SK-N-MC (cell line): Measurements from ENCODE around the gene COL4A5.
"Not testable (repeated sequence)": the region's sequence is repeated elsewhere in the genome, so short reads cannot be mapped to it uniquely, and the experiment has no call there.

Experiments used
- DNase-seq: peaks from one replicate; pipeline ENCODE4 v3.0.0-alpha.2; 2011; ENCODE audit warnings: low read depth, low spot score
- H3K27ac ChIP-seq: fragments of 200-600 bp; sonication (generic); 2 replicates; pipeline ENCODE4 v1.5.1; 2016; ENCODE audit warnings: mixed run types
- H3K36me3 ChIP-seq: fragments of 200-600 bp; sonication (generic); 2 replicates; pipeline ENCODE4 v1.6.1; 2017; ENCODE audit warnings: antibody characterized with exemption, low read length, mixed read lengths; ENCODE audit not compliant: insufficient read depth
- H3K4me3 ChIP-seq: fragments of 200-600 bp; sonication (generic); 2 replicates; pipeline ENCODE4 v1.5.1; 2016
- H3K9ac ChIP-seq: fragments of 200-600 bp; sonication (generic); 2 replicates; pipeline ENCODE4 v1.8.0; 2017; ENCODE audit warnings: mixed run types, mixed read lengths; ENCODE audit not compliant: insufficient read length
- H3K9me3 ChIP-seq: fragments of 200-600 bp; sonication (generic); 2 replicates; pipeline ENCODE4 v1.6.1; 2017; ENCODE audit warnings: low read depth, mild to moderate bottlenecking, antibody characterized with exemption, low read length, moderate library complexity, mixed read lengths
- EZH2 ChIP-seq: fragments of 200-600 bp; sonication (generic); IDR thresholded peaks from one replicate; pipeline ENCODE4 v1.6.1; 2017; ENCODE audit warnings: antibody characterized with exemption
- FOXP2 ChIP-seq: optimal IDR thresholded peaks from 2 replicates; pipeline ENCODE3; 2011; ENCODE audit warnings: mild to moderate bottlenecking, moderate library complexity; ENCODE audit not compliant: insufficient read depth; ENCODE audit errors: extremely low read length, control extremely low read depth
- POLR2AphosphoS5 ChIP-seq: IDR thresholded peaks from 2 replicates; pipeline ENCODE4 v1.6.1; 2012; ENCODE audit warnings: mild to moderate bottlenecking, low read depth, low read length, borderline replicate concordance

COL4A5 gene

GRCh38 chrX:108439426-108439942 lies at the start of gene COL4A5:
COL4A5 (plus strand) TSS chrX:108439838; CDS start chrX:108440126, 288 bp downstream.
- Histone ChIP-seq H3K9ac (no peak within 1 kb of the TSS), H3K36me3 (no peaks in the 10 kb centered on the region), H3K9me3 (no peaks in the 10 kb centered on the region), H3K27ac (no peak within 1 kb of the TSS), H3K4me3 (peak within 1 kb of the TSS; percentile 42)
- TF ChIP-seq FOXP2, result no peak
- DNase-seq, result no peak

GRCh38 chrX:108390976-108391717 lies 48.5 kb upstream of the COL4A5 start:
- H3K9me3 ChIP-seq, H3K27ac ChIP-seq, DNase-seq, H3K9ac ChIP-seq, H3K4me3 ChIP-seq, H3K36me3 ChIP-seq: not testable (repeated sequence)

GRCh38 chrX:108396188-108396891 lies 43.3 kb upstream of the COL4A5 start:
- DNase-seq, result no peak
- TF ChIP-seq EZH2 (no peak), FOXP2 (no peak), POLR2AphosphoS5 (no peak)
- H3K36me3 ChIP-seq, result no peaks in the 10 kb centered on the region
- no peak overlapping the region for H3K9ac ChIP-seq
- no peak overlapping the region for H3K27ac ChIP-seq
- no peak overlapping the region for H3K4me3 ChIP-seq
- H3K9me3 ChIP-seq, result no peaks in the 10 kb centered on the region

- TF ChIP-seq FOXP2 (no peak), EZH2 (no peak), POLR2AphosphoS5 (no peak)
- Histone ChIP-seq H3K4me3 (no peak overlapping the region), H3K36me3 (no peaks in the 10 kb centered on the region), H3K27ac (no peak overlapping the region), H3K9ac (no peak overlapping the region), H3K9me3 (no peaks in the 10 kb centered on the region)
- DNase-seq, result no peak
Observed at GRCh38 chrX:108396986-108397385, 42.7 kb upstream of the COL4A5 start.

GRCh38 chrX:108397627-108398391 lies 41.8 kb upstream of the COL4A5 start:
- H3K27ac ChIP-seq, result no peak overlapping the region
- no peak overlapping the region for H3K4me3 ChIP-seq
- TF ChIP-seq EZH2, result no peak
- TF ChIP-seq POLR2AphosphoS5, result no peak
- TF ChIP-seq FOXP2, result no peak
- no peaks in the 10 kb centered on the region for H3K36me3 ChIP-seq
- no peak overlapping the region for H3K9ac ChIP-seq
- DNase-seq, result no peak
- H3K9me3 ChIP-seq, result no peaks in the 10 kb centered on the region

- no peaks in the 10 kb centered on the region for H3K9me3 ChIP-seq
- no peaks in the 10 kb centered on the region for H3K36me3 ChIP-seq
- no peak overlapping the region for H3K27ac ChIP-seq
- no peak overlapping the region for H3K4me3 ChIP-seq
- no peak overlapping the region for H3K9ac ChIP-seq
- no peak for TF ChIP-seq POLR2AphosphoS5
- no peak for TF ChIP-seq EZH2
- TF ChIP-seq FOXP2, result no peak
- DNase-seq, result no peak
Observed at GRCh38 chrX:108399418-108400165, 40.0 kb upstream of the COL4A5 start.

GRCh38 chrX:108412783-108413182 lies 26.9 kb upstream of the COL4A5 start:
- H3K27ac ChIP-seq, result no peak overlapping the region
- TF ChIP-seq EZH2 (no peak), POLR2AphosphoS5 (no peak), FOXP2 (no peak)
- H3K4me3 ChIP-seq, result no peak overlapping the region
- no peak overlapping the region for H3K9ac ChIP-seq
- H3K9me3 ChIP-seq, result no peaks in the 10 kb centered on the region
- no peaks in the 10 kb centered on the region for H3K36me3 ChIP-seq
- DNase-seq, result no peak

GRCh38 chrX:108415146-108415545 lies 24.5 kb upstream of the COL4A5 start:
- H3K36me3 ChIP-seq, result no peaks in the 10 kb centered on the region
- TF ChIP-seq EZH2, result no peak
- no peak for TF ChIP-seq POLR2AphosphoS5
- no peak for TF ChIP-seq FOXP2
- no peak overlapping the region for H3K27ac ChIP-seq
- no peak for DNase-seq
- H3K4me3 ChIP-seq, result no peak overlapping the region
- H3K9me3 ChIP-seq, result no peaks in the 10 kb centered on the region
- no peak overlapping the region for H3K9ac ChIP-seq
